M059J (cell line): Measurements from ENCODE around the gene TRAF5. TPM values are rescaled to one million over a fixed set of nuclear protein-coding genes. Genes with fewer than 3 reads are reported as not detected.
"Not testable (repeated sequence)": the region's sequence is repeated elsewhere in the genome, so short reads cannot be mapped to it uniquely, and the experiment has no call there.

Experiments used
- DNase-seq: peaks from one replicate; pipeline ENCODE4 v3.0.0-alpha.2; 2012; ENCODE audit warnings: low read depth
- total RNA-seq: library from RNA; depleted of rRNA; stranded (reverse); fragments of >200 nt; shearing (Covaris generic); gene quantifications from 2 replicates; pipeline ENCODE4 v1.2.3, GENCODE V29; 2014; rRNA removed

TRAF5 gene, protein sequence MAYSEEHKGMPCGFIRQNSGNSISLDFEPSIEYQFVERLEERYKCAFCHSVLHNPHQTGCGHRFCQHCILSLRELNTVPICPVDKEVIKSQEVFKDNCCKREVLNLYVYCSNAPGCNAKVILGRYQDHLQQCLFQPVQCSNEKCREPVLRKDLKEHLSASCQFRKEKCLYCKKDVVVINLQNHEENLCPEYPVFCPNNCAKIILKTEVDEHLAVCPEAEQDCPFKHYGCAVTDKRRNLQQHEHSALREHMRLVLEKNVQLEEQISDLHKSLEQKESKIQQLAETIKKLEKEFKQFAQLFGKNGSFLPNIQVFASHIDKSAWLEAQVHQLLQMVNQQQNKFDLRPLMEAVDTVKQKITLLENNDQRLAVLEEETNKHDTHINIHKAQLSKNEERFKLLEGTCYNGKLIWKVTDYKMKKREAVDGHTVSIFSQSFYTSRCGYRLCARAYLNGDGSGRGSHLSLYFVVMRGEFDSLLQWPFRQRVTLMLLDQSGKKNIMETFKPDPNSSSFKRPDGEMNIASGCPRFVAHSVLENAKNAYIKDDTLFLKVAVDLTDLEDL
- 1.5 and 3.1 TPM in 2 replicates for total RNA-seq

DNA sequence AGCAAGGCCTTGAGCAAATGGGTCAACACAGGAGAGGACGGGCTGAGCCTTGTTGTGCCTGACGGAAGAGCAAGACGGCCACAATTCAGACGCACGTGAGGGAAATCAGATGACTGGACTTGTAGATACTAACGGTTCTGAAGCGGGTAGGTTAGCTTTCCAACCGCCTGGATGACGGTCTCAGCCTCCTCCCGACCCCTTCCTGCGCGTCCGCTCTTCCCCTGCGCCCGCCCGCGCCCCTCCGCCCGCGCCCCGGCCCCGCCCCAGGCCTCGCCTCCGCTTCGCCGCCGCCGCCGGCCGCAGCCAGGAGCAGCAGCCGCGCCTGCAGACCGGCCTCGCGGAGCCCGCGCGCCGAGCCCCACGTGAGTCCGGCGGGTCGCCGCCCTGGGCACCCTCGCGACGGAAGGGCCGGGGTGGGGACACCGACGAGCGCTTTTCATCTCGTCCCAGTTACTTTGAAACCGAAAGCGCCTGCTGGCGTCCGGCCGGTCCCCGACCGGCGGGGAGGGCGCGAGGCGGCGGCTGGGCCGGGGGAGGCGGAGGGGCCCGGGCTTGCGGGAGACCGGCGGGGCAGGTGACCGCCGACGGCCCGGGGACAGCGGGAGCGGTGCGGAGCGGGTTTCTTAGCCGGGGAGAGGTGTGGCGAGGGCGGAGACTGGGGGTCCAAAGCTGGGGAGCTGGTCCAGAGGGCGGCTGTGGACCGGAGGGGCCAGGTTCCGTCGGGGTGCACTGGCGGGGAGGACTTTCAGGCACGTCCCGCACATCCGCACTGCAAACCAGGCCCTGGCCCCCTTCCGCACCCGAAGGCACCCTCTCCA is at the start of gene TRAF5:
Gene TRAF5, plus strand, starts transcription at position 306 of the 818 bp plus-strand sequence. CDS start 26,407 bp downstream, outside the sequence.
- DNase-seq = peak; percentile 32

DNA sequence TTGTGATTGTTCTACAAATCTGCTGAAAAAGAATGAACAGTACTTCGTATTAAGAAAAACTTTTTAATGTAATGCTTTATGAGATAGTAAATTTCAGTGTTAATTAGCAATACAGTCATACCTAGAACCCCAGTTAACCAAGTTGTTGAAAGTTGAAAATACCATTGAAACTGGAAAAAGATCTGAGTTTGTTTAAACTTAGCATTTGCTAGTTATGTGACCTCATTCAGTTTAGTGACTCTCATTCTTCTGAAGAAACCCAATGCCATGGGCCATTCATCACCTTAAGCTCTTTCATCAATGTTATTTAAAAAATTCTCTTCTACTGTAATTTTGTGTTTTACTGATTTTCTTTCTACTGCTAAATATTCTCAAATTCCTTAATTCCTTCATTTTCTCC is 47.3 kb upstream of the TRAF5 start:
- DNase-seq = no peak

DNA sequence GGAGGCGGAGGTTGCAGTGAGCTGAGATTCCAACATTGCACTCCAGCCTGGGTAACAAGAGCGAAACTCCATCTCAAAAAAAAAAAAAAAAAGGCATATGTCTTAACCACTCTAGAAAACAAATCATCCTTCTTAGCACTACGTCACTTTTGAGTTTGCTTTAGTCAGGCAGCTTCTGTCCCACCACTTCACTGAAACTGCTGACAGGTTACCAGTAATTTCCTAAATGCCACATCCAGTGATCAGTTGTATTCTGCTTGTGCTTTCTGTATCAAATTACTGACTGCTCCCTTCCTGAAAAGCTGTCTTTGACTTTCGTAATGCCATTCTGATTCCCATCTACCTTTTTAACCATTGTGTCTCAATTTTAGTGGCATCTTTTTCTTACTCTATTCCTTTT is 45.7 kb upstream of the TRAF5 start:
- no peak for DNase-seq

DNA sequence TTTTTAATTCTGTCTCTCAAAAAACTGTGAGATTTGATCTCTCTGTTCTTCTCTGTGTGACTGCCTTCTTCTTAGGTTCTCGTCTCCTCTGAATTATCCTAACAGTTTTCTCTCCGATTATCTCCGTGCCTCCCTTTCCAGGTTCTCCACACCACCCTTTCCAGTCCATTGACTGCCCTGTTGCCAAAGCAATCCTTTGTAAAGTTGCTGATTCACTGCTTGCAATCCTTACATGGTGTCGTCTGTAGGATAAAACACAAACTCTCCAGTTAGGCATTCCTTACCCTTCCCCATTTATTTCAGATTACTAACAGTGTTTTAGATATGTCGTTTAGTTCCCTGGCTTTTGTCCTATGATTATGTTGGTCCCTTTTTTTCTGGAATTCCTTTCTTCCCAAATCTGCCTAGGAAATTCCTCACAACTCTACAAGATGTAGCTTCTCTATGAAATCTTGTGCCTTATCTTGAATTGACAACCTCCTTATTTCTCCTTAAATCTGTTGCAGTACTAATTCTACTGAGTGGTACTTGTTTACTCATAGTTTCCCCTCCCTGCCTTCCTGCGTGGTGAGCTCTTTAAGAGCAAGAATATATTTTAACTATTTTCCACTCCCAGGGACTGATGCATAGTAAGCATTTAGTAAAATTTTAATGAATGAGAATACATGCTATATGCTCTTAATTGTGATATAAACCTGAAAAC is 45.2 kb upstream of the TRAF5 start:
- no peak for DNase-seq

DNA sequence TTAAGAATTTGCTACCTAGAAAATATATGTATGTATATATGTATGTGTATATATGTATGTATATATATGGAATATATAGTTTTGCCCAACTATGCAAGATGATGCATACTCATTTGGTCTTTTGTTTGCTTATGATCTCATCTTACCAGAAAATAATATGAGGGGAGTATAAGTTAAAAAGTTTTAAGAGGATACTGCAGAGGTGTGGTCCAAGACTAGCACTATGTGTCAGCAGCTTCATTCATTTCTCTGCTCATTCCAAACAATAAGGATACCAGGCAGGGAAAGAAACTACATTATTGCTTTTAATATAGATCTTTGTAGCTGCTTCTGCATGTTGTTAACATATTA is 44.6 kb upstream of the TRAF5 start:
- no peak for DNase-seq

DNA sequence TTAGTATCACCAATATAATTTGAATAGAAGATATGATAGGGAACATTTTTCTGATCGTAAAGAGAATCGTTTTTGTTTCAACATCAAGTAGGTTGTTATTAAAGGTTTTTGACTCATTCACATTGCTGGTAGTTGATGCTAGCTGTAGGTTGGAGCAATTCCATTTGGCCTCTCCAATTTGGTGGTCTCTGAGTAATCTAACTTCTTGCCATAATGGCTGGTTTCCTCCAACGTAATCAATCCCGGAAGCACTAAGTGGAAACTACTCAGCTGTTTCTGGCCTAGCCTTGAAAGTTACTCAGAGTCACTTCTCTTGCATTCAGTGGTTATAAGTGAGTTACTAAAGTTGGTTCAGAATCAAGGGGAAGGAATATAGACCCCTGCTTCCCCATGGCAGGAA is 41.4 kb upstream of the TRAF5 start:
- DNase-seq = no peak

DNA sequence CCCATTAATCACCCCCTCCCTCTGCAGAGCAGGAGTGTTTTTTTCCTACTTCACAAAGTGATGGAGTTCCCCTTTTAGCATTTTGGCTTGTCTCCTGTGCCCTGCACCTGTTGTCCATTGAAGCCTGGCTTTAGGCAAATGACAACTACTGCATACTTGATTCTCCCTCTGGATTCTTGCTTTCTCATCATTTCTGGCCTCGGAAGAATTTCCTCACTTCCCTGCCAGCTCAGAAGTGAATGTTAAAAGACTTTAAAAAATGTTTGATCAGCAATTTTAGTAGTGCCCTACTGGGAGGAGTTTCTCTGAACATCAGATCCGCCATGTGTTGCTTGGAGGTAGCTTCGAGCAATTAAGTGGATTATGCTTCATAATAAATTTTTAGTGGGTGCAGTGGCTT is 39.4 kb upstream of the TRAF5 start:
- no peak for DNase-seq

DNA sequence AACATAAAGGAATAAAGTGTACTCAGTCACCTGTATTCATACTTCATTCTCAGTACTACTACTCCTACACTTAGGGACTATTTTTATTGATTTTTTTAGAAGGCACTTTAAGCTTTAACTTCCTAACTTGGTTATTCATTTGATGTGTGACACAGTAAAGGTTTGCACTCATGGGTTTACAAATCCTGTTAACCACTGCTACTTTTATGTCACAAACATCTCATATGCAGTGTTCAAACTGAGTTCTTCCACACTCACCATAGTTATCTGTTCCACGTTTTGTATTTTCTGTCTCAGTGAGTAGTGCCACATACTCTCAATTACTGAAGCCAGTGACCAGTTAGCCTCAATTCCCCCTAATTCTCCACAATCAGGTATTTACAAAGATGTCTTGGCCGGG is 34.2 kb upstream of the TRAF5 start:
- no peak for DNase-seq

DNA sequence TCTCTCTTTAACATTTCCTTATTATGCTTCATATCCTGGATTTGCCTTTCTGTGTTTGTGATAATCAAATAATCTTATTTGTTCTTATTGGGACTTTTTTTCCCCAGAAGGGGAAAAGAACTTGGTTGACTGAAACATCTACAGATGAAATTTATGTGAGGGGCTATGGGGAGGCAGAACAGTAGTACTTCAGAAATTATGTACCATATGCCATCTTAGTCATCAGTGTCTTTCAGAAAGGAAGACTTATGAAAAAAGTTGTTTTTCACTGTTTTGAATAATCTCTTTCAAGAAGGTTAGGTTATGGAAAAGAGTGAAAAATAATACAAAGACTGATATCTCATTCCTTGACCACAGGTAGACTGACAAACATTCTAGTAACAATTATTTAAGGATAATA is 30.2 kb upstream of the TRAF5 start:
- no peak for DNase-seq

DNA sequence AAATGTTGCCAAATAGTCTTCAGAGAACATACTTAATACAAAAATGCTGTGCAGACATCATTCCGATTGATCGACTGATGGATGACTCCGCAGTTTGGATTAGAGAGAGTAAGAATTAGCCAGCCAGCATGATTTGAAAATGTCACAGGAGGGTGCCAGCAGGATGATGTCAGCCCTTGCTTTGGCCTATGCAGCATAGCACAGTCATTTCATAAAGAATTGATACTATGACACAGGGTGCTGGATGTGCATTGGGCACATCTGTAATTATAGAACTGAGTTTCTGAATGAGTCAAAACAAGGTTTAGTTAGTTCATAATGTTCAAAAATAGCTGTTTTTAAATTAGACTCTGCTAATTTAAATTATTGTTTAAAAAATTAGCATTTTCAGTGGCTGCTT is 21.6 kb upstream of the TRAF5 start:
- no peak for DNase-seq

DNA sequence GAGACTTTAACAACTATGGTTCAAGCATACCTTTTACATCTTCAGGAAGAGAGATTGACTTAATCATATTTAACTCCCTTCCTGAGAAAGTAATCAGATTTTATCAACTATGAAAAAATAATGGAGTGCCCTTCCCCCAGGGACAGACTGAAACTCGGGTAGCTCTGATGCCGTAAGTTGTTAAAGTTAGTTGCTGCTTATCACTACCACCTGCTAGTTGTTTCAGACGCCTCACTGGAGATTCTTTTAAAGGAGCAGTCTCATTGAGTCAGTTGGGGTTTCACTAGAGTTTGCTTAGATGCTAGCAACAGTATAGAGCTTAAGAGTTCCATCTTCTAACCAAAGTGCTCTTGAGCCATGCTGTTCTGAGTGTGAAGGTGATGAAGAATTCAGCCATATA is 17.0 kb upstream of the TRAF5 start:
- no peak for DNase-seq

DNA sequence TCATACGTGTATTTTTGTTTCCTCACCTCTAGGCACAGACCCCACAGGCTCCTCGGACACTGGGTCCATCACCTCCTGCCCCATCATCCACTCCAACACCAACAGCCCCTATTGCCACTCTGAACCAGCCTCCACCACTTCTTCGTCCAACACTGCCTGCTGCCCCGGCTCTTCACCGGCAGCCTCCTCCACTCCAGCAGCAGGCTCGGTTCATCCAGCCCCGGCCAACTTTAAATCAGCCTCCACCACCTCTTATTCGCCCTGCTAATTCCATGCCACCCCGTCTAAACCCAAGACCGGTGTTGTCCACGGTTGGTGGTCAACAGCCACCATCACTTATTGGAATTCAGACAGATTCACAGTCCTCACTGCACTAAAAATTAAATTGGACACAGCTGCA is 13.2 kb upstream of the TRAF5 start:
- no peak for DNase-seq

DNA sequence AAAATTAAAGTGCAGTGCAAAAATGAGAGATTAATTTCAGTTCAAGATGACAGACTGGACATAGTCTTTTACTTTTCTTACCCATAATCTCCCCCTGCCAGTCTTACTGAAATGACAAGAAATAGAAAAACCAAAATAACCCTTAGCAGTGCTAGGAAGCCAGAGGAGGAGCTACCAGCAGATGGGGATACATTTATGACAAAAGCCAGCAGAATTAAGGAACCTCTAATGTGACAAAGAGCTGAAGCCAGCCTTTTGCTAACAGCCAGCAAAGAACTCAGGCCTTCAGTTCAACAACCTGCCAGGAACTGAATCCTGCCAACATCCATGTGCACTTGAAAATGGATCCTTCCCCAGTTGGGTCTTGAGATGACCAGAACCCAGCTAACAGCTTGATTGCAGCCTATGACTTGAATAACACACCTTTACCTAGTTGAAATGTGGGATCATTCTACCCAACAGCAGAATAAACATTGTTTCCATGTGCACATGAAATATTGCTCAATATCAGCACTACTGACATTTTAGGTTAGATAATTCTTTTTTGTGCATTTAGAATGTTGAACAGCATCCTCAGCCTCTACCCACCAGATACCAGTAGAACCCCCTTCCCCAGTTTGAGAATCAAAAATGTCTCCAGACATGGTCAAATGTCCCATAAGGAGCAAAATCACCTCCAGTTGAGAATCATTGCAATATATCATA is 7.9 kb upstream of the TRAF5 start:
- no peak for DNase-seq

DNA sequence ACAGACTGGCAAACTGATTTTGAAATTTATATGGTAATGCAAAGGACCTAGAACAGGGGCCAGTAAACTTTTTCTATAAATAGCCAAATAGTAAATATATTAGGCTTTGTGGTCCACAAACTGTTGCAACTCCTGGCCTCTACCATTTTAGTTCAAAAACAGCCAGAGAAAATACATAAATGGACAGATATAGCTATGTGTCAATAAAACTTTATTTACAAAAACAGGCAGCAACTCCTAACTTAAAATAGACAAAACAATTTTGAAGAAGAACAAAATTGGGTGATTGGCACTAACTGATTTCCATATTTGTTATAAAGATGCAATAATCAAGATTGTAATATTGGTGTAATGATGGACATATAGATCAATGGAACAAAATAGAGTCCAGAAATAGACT is 6.7 kb upstream of the TRAF5 start:
- no peak for DNase-seq

DNA sequence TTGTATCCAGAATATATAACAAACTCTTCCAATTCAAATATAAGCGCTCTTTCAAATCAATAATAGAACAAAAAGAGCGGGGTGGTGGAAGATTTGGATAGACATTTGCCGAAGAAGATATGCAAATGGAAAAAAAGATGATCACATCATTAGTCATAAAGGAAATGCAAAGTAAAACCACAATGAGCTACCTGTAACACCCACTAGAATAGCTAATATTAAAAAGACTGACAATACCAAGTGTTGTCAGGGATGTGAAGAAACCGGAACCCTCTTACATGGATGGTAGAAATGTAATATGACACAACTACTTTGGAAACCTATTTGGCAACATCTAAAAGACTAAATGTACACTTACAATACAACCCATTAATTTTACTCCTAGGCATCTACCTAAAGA is 5.7 kb upstream of the TRAF5 start:
- DNase-seq = peak; percentile 57

DNA sequence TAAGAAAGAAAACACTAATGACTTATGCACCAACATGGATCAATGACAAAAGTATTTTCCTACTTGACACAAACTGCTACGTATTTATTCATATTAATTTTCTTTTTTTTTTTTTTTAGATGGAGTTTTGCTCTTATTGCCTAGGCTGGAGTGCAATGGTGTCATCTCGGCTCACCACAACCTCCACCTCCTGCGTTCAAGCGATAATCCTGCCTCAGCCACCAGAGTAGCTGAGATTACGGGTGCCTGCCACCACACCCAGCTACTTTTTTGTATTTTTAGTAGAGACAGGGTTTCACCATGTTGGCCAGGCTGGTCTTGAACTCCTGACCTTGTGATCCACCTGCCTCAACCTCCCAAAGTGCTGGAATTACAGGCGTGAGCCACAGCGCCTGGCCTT is 5.0 kb upstream of the TRAF5 start:
- DNase-seq = not testable (repeated sequence)

DNA sequence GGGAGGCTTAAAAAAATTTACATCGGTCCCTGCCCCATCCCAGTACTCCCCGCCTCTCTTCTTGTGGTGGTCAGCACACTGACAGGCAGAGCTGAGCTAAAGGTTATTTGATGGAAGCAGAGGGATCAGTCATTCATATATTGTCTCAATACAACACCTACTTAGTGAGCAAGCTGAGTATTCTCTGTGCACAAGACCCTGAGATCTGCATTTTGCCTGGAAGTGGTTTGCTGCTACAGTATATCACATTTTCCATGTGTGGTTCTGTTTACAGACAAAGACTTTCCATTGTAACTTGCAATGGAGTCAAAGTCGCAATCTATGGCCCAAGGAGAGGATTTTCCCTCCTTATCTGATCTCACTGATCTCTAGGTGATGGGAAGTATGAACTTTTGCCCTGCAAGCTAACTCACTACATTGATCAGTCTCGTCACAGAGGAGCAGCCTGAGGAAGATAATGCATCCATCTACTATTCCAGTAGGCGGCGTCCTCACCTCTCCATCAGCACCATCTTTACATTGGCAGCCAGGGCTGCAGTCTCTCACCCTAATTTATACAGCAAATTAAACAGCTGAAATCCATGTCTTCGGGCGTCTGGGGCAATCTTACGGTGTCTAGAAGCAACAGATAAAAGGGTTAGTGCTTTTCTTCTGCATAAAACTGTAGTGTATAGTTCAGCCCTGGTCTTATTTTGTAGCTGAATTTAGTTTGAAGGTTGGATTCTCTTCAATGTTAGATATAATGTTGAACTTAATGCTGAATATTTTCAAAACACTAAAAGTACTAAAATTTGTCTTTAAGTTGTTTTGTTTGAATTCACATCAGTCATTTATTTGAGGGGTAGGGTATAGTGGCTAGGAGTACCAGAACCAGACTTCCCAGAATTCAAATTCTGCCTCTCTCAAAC is 3.2 kb upstream of the TRAF5 start:
- peak; percentile 63 for DNase-seq

DNA sequence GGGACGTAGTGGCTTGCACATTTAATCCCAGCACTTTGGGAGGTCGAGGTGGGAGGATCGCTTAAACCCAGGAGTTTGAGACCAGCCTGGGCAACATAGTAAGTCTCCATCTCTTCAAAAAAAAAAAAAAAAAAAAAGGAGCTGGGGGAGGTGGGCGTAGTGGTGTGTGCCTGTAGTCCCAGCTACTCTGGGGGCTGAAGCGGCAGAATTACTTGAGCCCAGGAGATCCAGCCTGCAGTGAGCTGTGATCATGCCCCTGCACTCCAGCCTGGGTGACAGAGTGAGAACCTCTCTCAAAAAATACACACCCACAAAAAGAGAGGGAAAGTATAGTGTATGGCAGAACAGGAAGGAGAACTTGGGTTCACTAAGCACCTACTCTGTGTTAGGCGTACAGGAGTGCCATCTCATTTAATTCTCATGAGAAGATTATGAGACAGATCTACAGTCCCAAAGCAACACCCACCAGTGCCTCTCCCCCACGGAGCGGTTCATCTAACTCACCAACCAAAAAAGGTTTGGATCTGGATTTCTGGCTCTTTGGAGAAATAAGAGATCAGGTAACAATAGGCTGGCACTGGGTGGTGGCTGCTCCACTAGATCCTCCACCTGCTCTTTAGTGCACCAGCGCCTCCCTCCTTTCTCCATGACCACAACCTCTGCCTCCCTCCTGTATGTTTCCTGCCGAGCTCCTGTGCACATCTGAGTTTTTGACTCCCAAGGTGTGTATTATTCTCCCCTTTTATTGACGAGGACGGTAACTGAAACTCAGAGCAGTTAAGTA is 1.4 kb upstream of the TRAF5 start:
- no peak for DNase-seq

DNA sequence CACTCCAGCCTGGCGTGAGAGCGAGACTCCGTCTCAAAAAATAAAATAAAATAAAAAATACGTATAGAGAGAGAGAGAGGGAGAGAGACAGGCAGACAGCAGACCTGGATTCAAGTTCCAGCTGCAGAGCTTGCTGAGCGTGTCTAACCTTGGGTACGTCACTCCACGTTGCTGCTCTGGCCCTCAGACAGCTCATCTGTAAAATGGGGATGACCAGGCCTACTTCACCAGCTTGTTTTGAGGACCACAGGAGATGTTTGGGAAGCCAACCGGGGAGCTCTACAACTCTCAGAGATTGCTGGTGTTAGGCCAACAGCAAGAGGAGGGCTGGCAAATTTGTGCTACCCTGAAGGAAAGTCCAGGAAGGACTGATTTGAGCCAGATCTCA is 499 bp upstream of the TRAF5 start:
- no peak for DNase-seq
